Activated T-helper 2 cell treated with anti-CD3 and anti-CD28 coated beads, Interferon-gamma antibody, Interleukin-2, Interleukin-4, amounts not matched to agents 10 μg/mL and 5 μg/mL and 100 μg/mL, durations not matched to agents 14 hours and 24 hours and 36 hours (primary cell): ENCODE data around the gene TMEM231. TPM values are rescaled to one million over a fixed set of nuclear protein-coding genes. Genes with fewer than 3 reads are reported as not detected.

Experiments
- DNase-seq: peaks from one replicate; pipeline ENCODE4 v3.0.0; 2021; ENCODE audit warnings: low spot score
- H3K27ac Mint-ChIP-seq: one replicate; pipeline ENCODE4 v1.8.0; 2021; ENCODE audit warnings: mixed read lengths
- H3K27me3 Mint-ChIP-seq: one replicate; pipeline ENCODE4 v1.8.0; 2021; ENCODE audit warnings: low read depth, mixed read lengths
- H3K36me3 Mint-ChIP-seq: one replicate; pipeline ENCODE4 v1.8.0; 2021; ENCODE audit warnings: low read depth, mixed read lengths
- H3K4me1 Mint-ChIP-seq: one replicate; pipeline ENCODE4 v1.8.0; 2021; ENCODE audit warnings: low read depth, mixed read lengths
- H3K4me3 Mint-ChIP-seq: one replicate; pipeline ENCODE4 v1.8.0; 2021; ENCODE audit warnings: low read depth, mild to moderate bottlenecking, moderate library complexity, mixed read lengths
- H3K9me3 Mint-ChIP-seq: one replicate; pipeline ENCODE4 v1.8.0; 2021; ENCODE audit warnings: mixed read lengths
- intact Hi-C: fragments of 100-400 bp; cut with micrococcal nuclease; formaldehyde crosslinking; loops from one replicate; pipeline ENCODE4 v1.15.1; 2023
- total RNA-seq: library from RNA; stranded (reverse); gene quantifications from 2 replicates; pipeline ENCODE4 v1.2.3, GENCODE V29; 2022

Gene TMEM231
- total RNA-seq, 1 donor from 2014 or later = 3.4 TPM

DNA sequence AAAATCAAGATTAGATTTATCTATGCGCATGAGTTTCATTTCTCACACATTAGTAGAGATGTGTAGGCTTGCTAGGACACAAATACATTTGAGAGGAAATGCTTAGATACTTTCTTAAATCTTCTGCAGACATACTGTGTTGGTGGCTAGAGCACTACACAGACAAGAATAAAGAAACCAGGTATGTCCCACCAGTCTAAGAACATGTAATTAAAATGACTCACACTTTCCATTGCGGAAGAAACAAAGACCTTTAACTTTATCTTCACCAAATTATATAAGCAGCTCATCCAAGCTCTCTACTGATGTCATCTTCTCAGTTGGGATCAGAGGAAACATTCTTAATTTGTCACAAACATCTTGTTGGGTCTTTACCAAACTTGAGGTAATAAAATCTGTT is 22.7 kb upstream of the TMEM231 start:
- intact Hi-C loops = no loop called here
- Mint-ChIP-seq H3K27ac (no peak overlapping the region), H3K4me3 (no peak overlapping the region), H3K4me1 (peaks cover 13% of the 10 kb centered on the region), H3K9me3 (no peaks in the 10 kb centered on the region), H3K36me3 (peaks cover 46% of the 10 kb centered on the region), H3K27me3 (no peaks in the 10 kb centered on the region)
- no peak for DNase-seq

DNA sequence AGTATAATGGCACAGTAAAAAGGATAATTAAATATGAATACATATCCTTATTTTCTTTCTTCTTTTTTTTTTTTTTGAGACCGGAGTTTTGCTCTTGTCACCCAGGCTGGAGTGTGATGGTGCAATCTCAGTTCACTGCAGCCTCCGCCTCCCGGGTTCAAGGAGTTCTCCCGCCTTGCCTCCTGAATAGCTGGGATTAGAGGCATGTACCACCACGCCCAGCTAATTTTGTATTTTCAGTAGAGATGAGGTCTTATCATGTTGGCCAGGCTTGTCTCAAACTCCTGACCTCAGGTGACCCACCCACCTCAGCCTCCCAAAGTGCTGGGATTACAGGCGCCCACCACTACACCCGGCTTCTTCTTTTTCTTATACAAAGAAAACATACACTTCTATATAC is 22.2 kb upstream of the TMEM231 start:
- no peaks in the 10 kb centered on the region for H3K9me3 Mint-ChIP-seq
- H3K27ac Mint-ChIP-seq = no peak overlapping the region
- intact Hi-C loops = no loop called here
- H3K36me3 Mint-ChIP-seq = peaks cover 51% of the 10 kb centered on the region
- no peak overlapping the region for H3K4me3 Mint-ChIP-seq
- peaks cover 13% of the 10 kb centered on the region for H3K4me1 Mint-ChIP-seq
- DNase-seq = no peak
- H3K27me3 Mint-ChIP-seq = no peaks in the 10 kb centered on the region

DNA sequence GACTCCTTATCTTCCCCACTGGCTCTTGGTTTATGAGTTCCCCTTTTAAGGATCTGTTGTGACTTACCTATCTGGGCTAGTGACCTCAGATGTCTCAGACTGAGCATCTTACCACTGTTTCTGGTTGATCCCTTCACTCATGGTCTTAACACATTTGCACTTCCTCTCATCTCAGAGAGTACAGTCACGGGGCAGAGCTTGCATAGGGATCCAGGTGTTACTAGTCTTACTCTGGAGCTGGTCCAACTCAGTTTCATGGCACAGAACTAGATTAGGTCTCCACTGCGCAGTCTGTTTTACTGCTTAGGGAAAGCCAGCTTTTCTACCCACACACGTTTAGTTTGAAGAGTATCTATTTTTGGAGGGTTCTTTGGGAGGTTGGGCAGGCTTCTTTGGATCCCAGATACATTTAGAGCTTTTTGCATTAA is 20.3 kb upstream of the TMEM231 start:
- no peak for DNase-seq
- Mint-ChIP-seq H3K4me1 (peaks cover 13% of the 10 kb centered on the region), H3K4me3 (no peak overlapping the region), H3K27ac (no peak overlapping the region), H3K27me3 (no peaks in the 10 kb centered on the region), H3K36me3 (peaks cover 63% of the 10 kb centered on the region), H3K9me3 (no peaks in the 10 kb centered on the region)
- intact Hi-C loops = no loop called here

DNA sequence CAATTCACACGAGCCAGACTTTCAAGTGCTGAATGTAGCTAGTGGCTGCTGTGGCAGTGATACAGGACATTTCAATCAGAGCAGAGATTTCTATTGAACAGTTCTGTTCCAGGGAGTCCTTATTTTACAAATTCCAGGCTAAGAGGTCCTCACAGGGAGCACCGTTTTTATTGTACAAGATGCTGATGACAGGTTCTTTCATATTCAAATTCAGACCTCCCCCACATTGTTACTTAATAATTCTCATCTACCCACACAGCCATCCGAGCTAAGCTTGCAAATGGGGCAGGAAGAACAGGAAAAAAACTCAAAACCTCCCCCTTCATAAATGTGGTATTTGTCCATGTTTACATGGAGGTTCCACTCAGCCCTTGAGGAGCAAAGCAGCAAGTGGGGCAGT is 19.9 kb upstream of the TMEM231 start:
- no peaks in the 10 kb centered on the region for H3K9me3 Mint-ChIP-seq
- peaks cover 67% of the 10 kb centered on the region for H3K36me3 Mint-ChIP-seq
- peaks cover 13% of the 10 kb centered on the region for H3K4me1 Mint-ChIP-seq
- intact Hi-C loops = no loop called here
- no peak overlapping the region for H3K4me3 Mint-ChIP-seq
- H3K27ac Mint-ChIP-seq = no peak overlapping the region
- no peak for DNase-seq
- no peaks in the 10 kb centered on the region for H3K27me3 Mint-ChIP-seq

GRCh38 chr16:75573955-75574354 is 17.9 kb upstream of the TMEM231 start:
- H3K9me3 Mint-ChIP-seq = no peaks in the 10 kb centered on the region
- DNase-seq = no peak
- H3K27ac Mint-ChIP-seq = no peak overlapping the region
- H3K36me3 Mint-ChIP-seq = peaks cover 68% of the 10 kb centered on the region
- H3K4me3 Mint-ChIP-seq = no peak overlapping the region
- peaks cover 13% of the 10 kb centered on the region for H3K4me1 Mint-ChIP-seq
- intact Hi-C loops = no loop called here
- H3K27me3 Mint-ChIP-seq = no peaks in the 10 kb centered on the region

DNA sequence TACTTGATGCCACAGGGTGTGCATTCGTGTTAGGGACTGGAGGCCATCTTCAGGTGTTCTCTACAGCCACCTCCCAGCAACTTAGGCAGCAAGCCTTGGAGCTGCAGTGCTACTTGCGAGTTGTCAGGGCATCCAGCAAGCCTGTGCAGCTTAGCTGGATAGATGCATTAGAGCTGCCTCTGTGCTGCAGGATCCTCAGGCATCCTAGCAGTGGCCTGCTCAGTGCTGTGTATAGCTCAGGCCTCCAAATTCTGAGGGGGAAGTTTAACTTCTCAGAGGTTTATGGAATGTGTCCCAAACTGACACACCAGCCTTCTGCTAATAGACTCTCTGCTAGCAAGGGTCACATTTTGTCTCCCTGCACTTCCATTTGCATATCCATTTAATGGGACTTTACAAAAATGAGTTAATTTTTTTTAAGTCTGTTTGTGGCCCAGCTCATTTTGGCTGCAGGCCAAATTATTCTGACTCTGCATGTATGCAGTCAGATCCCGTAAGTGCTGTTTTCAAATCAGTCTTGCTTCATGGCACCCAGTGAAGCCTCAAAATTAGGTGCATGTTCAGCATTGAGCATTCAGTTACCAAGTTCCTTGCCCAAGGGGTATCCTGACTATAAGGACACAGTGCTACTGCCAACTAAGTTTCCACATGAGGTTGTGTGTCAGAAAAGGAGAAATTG is 17.0 kb upstream of the TMEM231 start:
- Mint-ChIP-seq H3K9me3 (no peaks in the 10 kb centered on the region), H3K36me3 (peaks cover 69% of the 10 kb centered on the region), H3K4me3 (no peak overlapping the region), H3K4me1 (peaks cover 10% of the 10 kb centered on the region), H3K27ac (no peak overlapping the region), H3K27me3 (no peaks in the 10 kb centered on the region)
- intact Hi-C loops = no loop called here
- DNase-seq = no peak

DNA sequence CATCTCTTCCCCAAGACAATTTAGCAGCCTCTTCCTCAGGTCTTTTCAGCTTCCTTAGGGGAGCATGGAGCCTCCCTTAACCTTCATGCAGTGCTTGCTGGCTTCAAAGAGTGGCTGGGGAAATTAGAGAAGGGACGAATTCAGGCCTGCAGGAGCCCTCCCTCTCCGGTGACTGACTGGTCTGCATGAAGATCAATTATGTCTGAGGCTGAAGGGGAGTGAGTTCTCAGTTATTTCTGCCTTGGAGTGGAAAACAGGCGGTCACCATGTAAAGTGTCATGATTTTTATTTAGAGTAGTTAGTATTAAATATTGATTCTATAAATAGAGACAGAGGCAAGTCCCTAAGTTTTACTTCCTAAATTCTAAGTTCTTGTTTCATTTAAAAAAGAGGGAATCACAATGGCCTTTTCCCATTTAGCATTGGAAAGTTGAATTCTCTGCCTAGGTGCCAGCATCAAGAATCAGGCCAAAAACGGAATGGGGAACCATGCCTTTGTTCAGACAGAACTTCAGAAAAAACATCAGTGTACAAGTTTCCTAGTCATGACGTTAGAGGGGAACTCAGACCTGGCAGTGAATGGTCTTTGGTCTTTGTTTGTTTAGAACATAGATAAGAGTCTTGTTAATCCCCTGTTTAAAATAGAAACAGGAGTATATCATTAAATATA is 14.5 kb upstream of the TMEM231 start:
- intact Hi-C loops = no loop called here
- no peaks in the 10 kb centered on the region for H3K9me3 Mint-ChIP-seq
- no peak overlapping the region for H3K27ac Mint-ChIP-seq
- peaks cover 19% of the 10 kb centered on the region for H3K4me1 Mint-ChIP-seq
- no peak for DNase-seq
- no peaks in the 10 kb centered on the region for H3K27me3 Mint-ChIP-seq
- no peak overlapping the region for H3K4me3 Mint-ChIP-seq
- peaks cover 58% of the 10 kb centered on the region for H3K36me3 Mint-ChIP-seq

DNA sequence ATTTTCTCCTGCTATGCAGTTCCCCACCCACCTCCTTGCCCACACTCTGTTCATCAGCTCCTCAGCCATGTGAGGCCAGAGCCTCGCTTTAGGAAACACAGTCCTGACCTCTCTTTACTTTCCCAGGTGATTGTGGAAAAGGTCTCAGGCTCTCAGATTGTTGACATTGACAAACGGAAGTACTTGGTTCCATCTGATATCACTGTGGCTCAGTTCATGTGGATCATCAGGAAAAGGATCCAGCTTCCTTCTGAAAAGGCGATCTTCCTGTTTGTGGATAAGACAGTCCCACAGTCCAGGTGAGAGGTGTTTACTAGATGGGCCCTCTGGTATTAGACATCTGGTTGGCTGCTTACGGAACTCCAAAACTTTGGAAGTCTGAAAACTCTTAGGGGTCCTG is 11.9 kb upstream of the TMEM231 start:
- Mint-ChIP-seq H3K4me3 (peak overlapping the region; percentile 96), H3K36me3 (peaks cover 40% of the 10 kb centered on the region), H3K27me3 (peaks cover 9% of the 10 kb centered on the region), H3K4me1 (peaks cover 25% of the 10 kb centered on the region), H3K27ac (no peak overlapping the region), H3K9me3 (no peaks in the 10 kb centered on the region)
- intact Hi-C loops = loop anchor here (2.0 kb wide), 2 partner anchors 79 to 103 kb away; partner anchors contain the start of genes KARS1, TERF2IP and TMEM170A
- DNase-seq = no peak

- peak; percentile 23 for DNase-seq
- peaks cover 14% of the 10 kb centered on the region for H3K27me3 Mint-ChIP-seq
- H3K36me3 Mint-ChIP-seq = peaks cover 33% of the 10 kb centered on the region
- H3K4me3 Mint-ChIP-seq = peak overlapping the region; percentile 96
- peaks cover 25% of the 10 kb centered on the region for H3K4me1 Mint-ChIP-seq
- peak overlapping the region; percentile 53 for H3K27ac Mint-ChIP-seq
- no peaks in the 10 kb centered on the region for H3K9me3 Mint-ChIP-seq
- intact Hi-C loops = loop anchor here (1.0 to 2.0 kb wide), 6 partner anchors 11 to 134 kb away; partner anchors contain the start of genes ADAT1, CFDP1, KARS1 and TERF2IP
These were observed 10.8 kb upstream of the TMEM231 start for GRCh38 chr16:75566758-75567255.

GRCh38 chr16:75566040-75566757 is 10.1 kb upstream of the TMEM231 start, which contains the start of gene GABARAPL2:
TSS of gene GABARAPL2 (plus strand) at chr16:75566379. CDS start at chr16:75566487, 108 bp downstream.
- Mint-ChIP-seq H3K4me3 (peak within 1 kb of the TSS; percentile 96), H3K36me3 (peaks cover 29% of the 10 kb centered on the region), H3K27ac (peak within 1 kb of the TSS; percentile 90), H3K9me3 (no peaks in the 10 kb centered on the region), H3K27me3 (peaks cover 14% of the 10 kb centered on the region), H3K4me1 (peaks cover 25% of the 10 kb centered on the region)
- DNase-seq = peak; percentile 86
- intact Hi-C loops = loop anchor here (1.0 to 2.0 kb wide), 6 partner anchors 10 to 133 kb away; partner anchors contain the start of genes ADAT1, CFDP1, KARS1 and TERF2IP

GRCh38 chr16:75565640-75566039 is 9.6 kb upstream of the TMEM231 start:
- DNase-seq = no peak
- Mint-ChIP-seq H3K4me1 (peaks cover 25% of the 10 kb centered on the region), H3K4me3 (peak overlapping the region; percentile 96), H3K36me3 (peaks cover 27% of the 10 kb centered on the region), H3K9me3 (no peaks in the 10 kb centered on the region), H3K27ac (peak overlapping the region; percentile 90), H3K27me3 (peaks cover 14% of the 10 kb centered on the region)
- intact Hi-C loops = loop anchor here (1.0 to 2.0 kb wide), 6 partner anchors 9 to 132 kb away; partner anchors contain the start of genes ADAT1, CFDP1, KARS1 and TERF2IP

DNA sequence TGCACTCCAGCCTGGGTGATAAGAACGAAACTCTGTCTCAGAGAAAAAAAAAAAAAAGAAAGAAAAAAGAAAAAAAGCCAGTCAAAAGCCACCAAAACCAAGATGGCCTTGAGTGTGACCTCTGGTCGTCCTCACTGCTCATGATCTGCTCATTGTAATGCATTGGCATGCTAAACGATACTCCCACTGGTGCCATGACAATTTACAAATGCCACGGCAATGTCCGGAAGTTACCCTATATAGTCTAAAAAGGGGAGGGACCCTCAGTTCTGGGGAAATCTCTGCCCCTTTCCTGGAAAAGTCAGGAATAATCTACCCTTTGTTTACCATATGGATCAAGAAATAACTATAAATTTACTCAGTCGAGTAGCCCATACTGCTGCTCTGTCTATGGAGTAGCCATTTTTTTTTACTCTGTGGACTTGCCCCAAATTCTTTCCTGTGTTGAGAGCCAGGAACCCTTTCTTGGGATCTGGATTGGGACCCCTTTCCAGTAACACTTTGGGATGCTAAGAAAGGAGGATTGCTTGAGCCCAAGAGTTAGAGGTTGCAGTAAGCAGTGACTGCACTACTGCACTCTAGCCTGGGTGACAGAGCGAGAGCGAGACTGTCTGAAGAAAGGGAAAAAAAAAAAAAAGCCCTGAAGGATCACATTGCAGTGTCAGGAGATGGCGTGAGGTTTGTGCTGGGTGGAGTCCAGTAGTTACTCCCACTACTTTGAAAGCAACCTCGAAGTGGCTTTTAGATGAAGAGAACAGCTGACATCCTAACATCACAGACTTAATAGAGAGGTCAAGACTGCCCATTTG is 3.7 kb upstream of the TMEM231 start:
- H3K4me1 Mint-ChIP-seq = peaks cover 5% of the 10 kb centered on the region
- H3K9me3 Mint-ChIP-seq = no peaks in the 10 kb centered on the region
- H3K27ac Mint-ChIP-seq = no peak overlapping the region
- no peaks in the 10 kb centered on the region for H3K36me3 Mint-ChIP-seq
- intact Hi-C loops = no loop called here
- H3K4me3 Mint-ChIP-seq = no peak overlapping the region
- peaks cover 23% of the 10 kb centered on the region for H3K27me3 Mint-ChIP-seq
- DNase-seq = no peak
